KBM-7 (cell line): ENCODE data around the gene GABARAPL1.
"Not testable (repeated sequence)": the region's sequence is repeated elsewhere in the genome, so short reads cannot be mapped to it uniquely, and the experiment has no call there.

ENCODE experiments used
- DNase-seq: peaks from one replicate; pipeline ENCODE4 v3.0.0-alpha.2; 2015
- in situ Hi-C: fragments of 300-500 bp; cut with MboI; formaldehyde crosslinking; loops from 2 replicates; pipeline ENCODE4 v1.14.3; 2020; ENCODE audit warnings: low sequenced_read_pairs, low pct_unique_long_range_greater_than_20kb, mixed read lengths

GABARAPL1 gene

GRCh38 chr12:10194160-10194670, 18.5 kb upstream of the GABARAPL1 start:
- in situ Hi-C loops, result no loop called here
- DNase-seq, result no peak

- DNase-seq, result peak; percentile 62
- in situ Hi-C loops, result no loop called here
Measured at GRCh38 chr12:10196210-10196609, 16.5 kb upstream of the GABARAPL1 start.

GRCh38 chr12:10197879-10198278, 14.8 kb upstream of the GABARAPL1 start:
- in situ Hi-C loops, result no loop called here
- DNase-seq, result no peak

- in situ Hi-C loops, DNase-seq: not testable (repeated sequence)
Measured at GRCh38 chr12:10204495-10204894, 8.2 kb upstream of the GABARAPL1 start.

GRCh38 chr12:10205220-10205807, 7.4 kb upstream of the GABARAPL1 start:
- no peak for DNase-seq
- in situ Hi-C loops, result no loop called here

GRCh38 chr12:10207136-10207535, 5.5 kb upstream of the GABARAPL1 start:
- in situ Hi-C loops, result no loop called here
- no peak for DNase-seq

GRCh38 chr12:10210225-10210624, 2.5 kb upstream of the GABARAPL1 start:
- no peak for DNase-seq
- in situ Hi-C loops, result no loop called here

GRCh38 chr12:10211101-10211939, 1.4 kb upstream of the GABARAPL1 start:
- in situ Hi-C loops, result no loop called here
- no peak for DNase-seq

- in situ Hi-C loops, result no loop called here
- DNase-seq, result peak; percentile 73
Measured at GRCh38 chr12:10211940-10212738, 538 bp upstream of the GABARAPL1 start.

GRCh38 chr12:10213168-10214135, 775 bp downstream of the GABARAPL1 start:
- peak; percentile 68 for DNase-seq
- in situ Hi-C loops, result no loop called here

- DNase-seq, result no peak
- in situ Hi-C loops, result no loop called here
Measured at GRCh38 chr12:10214136-10214894, 1.6 kb downstream of the GABARAPL1 start.

- DNase-seq, result no peak
- in situ Hi-C loops, result no loop called here
Measured at GRCh38 chr12:10214895-10215267, 2.2 kb downstream of the GABARAPL1 start.

- no peak for DNase-seq
Measured at GRCh38 chr12:10215436-10215835, 2.8 kb downstream of the GABARAPL1 start.

GRCh38 chr12:10215946-10216345, 3.3 kb downstream of the GABARAPL1 start:
- in situ Hi-C loops, DNase-seq: not testable (repeated sequence)

More at GRCh38 chr12:10215436-10215835, 2.8 kb downstream of the GABARAPL1 start:
- in situ Hi-C loops, result no loop called here

GRCh38 chr12:10218021-10218420, 5.3 kb downstream of the GABARAPL1 start:
- in situ Hi-C loops, result no loop called here

GRCh38 chr12:10220398-10221077, 7.9 kb downstream of the GABARAPL1 start:
- DNase-seq, result no peak
- in situ Hi-C loops, result no loop called here

More at GRCh38 chr12:10218021-10218420, 5.3 kb downstream of the GABARAPL1 start:
- no peak for DNase-seq

GRCh38 chr12:10221846-10222245, 9.2 kb downstream of the GABARAPL1 start:
- no peak for DNase-seq
- in situ Hi-C loops, result no loop called here
